Ovary (tissue), 9 donors: Measurements from ENCODE around the gene PTPRN2. TPM values are rescaled to one million over a fixed set of nuclear protein-coding genes. Genes with fewer than 3 reads are reported as not detected.

Source experiments
- DNase-seq, 5 donors: peaks; one replicate each; pipeline ENCODE4 v3.0.0-alpha.2; 2019 to 2020
- H3K27ac ChIP-seq, 2 donors: fragments of 200-600 bp; one replicate each; pipeline versions ENCODE4 v1.5.1 to v1.8.0; 2019 to 2022
- H3K27me3 ChIP-seq: fragments of 200-600 bp; one replicate; pipeline ENCODE4 v1.8.0; 2022
- H3K36me3 ChIP-seq: fragments of 200-600 bp; sonication (generic); one replicate; pipeline ENCODE4 v1.5.1; 2019
- H3K4me1 ChIP-seq: one replicate; pipeline ENCODE4 v1.8.1; 2013; ENCODE audit warnings: mild to moderate bottlenecking, moderate library complexity; ENCODE audit not compliant: insufficient read depth
- H3K4me3 ChIP-seq: fragments of 200-600 bp; sonication (generic); one replicate; pipeline ENCODE4 v1.5.1; 2017
- H3K9me3 ChIP-seq, 2 donors: fragments of 200-600 bp in 1 of 2; sonication (generic) in 1 of 2; one replicate each; pipeline versions ENCODE4 v1.5.1 to v1.8.1; 2013 to 2019; ENCODE audit warnings: mild to moderate bottlenecking in 1 of 2, moderate library complexity in 1 of 2
- EP300 ChIP-seq: sonication (generic); formaldehyde crosslinking; IDR thresholded peaks from one replicate; pipeline ENCODE4 v1.6.1; 2017; ENCODE audit warnings: antibody characterized with exemption
- POLR2A ChIP-seq: fragments of 450-650 bp; IDR thresholded peaks from one replicate; pipeline ENCODE4 v1.6.1; 2017; ENCODE audit warnings: antibody characterized with exemption, mild to moderate bottlenecking, moderate library complexity
- WGBS, 3 donors: extraction: QIAGEN DNeasy Blood & Tissue Kit in 1 of 3; methylation state at CpG; one replicate each; pipeline versions ENCODE4 v1.1.5 to v1.1.7; 2013 to 2017; 5-methylcytosine and 5-hydroxymethylcytosine counted together
- intact Hi-C, 4 donors: fragments of 100-400 bp; cut with DNase I; formaldehyde crosslinking; loops; one replicate each; pipeline versions ENCODE4 v1.11.0 to v1.15.1; 2022 to 2023
- polyA plus RNA-seq, 2 donors: library from polyadenylated mRNA; stranded (reverse); fragments of 200-250 nt in 1 of 2; fragments of 350-450 nt in 1 of 2; fragmentation: Illumina TruSeq in 1 of 2; extraction: RNeasy Lipid Tissue Mini Kit (QIAGEN cat#74804) in 1 of 2; gene quantifications; one replicate each; pipeline ENCODE4 v1.2.3, GENCODE V29; 2013 to 2014
- total RNA-seq, 7 donors: library from RNA; depleted of rRNA in 2 of 7; stranded (reverse); fragments of >200 nt in 2 of 7; fragmentation: NEBNext Ultra II Directional in 3 of 7; extraction: Animal tissue kit (Norgen Biotek cat#: 25700) in 3 of 7; gene quantifications; one replicate each; pipeline versions ENCODE4 v1.1.0 to v1.2.4, GENCODE V29; 2016 to 2023
- TF ChIP-seq, protein P1 (sequence below), 3 donors: fragments of 450-650 bp in 2 of 3; fragments of 200-600 bp in 1 of 3; IDR thresholded peaks; one replicate each; pipeline versions ENCODE4 v1.5.1 to v1.8.0; 2016 to 2022; ENCODE audit warnings: antibody characterized with exemption in 3 of 3, mild to moderate bottlenecking in 1 of 3
- donor health status: DM: no; HTN: no; CAD: no; lungs with moderate emphysema.
- donor health status: DM: no; HTN: no; CAD: no.
- donor health status: Bipolar disorder and iron deficiency.
- donor health status: DM: yes; HTN: yes; CAD: no.
- donor health status: DM: no; HTN: no; CAD: no.
- donor health status: DM: yes; HTN: yes; CAD: no.

Gene PTPRN2
- total and polyA plus RNA-seq, 9 donors: 3.5 to 11.1 (median 5.9) TPM

DNA sequence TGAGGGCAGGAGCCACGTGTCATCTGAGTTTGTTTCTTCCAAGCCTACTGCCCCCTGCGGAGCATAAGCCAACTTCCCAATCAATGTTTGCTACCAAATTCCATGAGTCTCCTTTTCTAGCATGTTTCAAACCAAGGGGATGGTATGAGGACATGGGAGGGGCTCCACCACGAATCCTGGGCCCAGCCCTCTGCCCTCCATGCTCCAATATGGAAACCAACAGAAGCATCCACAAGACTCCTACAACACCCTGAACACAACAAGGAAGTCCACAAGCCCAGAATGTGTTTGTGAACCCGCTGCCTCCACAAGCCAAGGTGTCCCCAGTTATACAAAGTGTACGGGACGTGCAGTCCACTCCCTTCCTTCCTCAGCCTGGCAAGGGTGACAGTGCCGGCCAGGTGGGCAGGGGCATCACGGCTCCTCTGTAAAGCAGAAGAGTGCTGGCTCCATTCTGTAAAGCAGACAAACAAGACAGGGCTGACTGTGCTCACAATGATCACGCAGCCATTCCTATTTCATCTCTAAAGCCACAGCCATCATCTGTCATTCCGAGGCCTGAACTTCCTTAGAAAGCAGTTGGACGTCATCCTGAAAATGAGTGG, 466.1 kb downstream of the PTPRN2 start:
- Histone ChIP-seq H3K4me1 (no peaks in the 10 kb centered on the region), H3K27ac (no peak overlapping the region), H3K4me3 (no peak overlapping the region), H3K36me3 (no peaks in the 10 kb centered on the region), H3K27me3 (no peaks in the 10 kb centered on the region), H3K9me3 (no peaks in the 10 kb centered on the region)
- intact Hi-C loops: no loop called here
- no peak for DNase-seq
- WGBS, 3 donors: 71 to 79% (median 72%) methylated on average over 11 of the region's 11 CpGs
- TF ChIP-seq EP300: no peak
- TF ChIP-seq POLR2A: no peak
- TF ChIP-seq, protein P1, sequence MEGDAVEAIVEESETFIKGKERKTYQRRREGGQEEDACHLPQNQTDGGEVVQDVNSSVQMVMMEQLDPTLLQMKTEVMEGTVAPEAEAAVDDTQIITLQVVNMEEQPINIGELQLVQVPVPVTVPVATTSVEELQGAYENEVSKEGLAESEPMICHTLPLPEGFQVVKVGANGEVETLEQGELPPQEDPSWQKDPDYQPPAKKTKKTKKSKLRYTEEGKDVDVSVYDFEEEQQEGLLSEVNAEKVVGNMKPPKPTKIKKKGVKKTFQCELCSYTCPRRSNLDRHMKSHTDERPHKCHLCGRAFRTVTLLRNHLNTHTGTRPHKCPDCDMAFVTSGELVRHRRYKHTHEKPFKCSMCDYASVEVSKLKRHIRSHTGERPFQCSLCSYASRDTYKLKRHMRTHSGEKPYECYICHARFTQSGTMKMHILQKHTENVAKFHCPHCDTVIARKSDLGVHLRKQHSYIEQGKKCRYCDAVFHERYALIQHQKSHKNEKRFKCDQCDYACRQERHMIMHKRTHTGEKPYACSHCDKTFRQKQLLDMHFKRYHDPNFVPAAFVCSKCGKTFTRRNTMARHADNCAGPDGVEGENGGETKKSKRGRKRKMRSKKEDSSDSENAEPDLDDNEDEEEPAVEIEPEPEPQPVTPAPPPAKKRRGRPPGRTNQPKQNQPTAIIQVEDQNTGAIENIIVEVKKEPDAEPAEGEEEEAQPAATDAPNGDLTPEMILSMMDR (IDR thresholded peaks at IDR 0.05): no peak

- no peak for DNase-seq
- no peaks in the 10 kb centered on the region for H3K9me3 ChIP-seq
- TF ChIP-seq EP300: no peak
- TF ChIP-seq, protein P1 (IDR thresholded peaks at IDR 0.05): no peak
- no peak overlapping the region for H3K27ac ChIP-seq
- 17 to 58% (median 29%) methylated on average over 6 of the region's 6 CpGs for WGBS, 3 donors
- no peaks in the 10 kb centered on the region for H3K36me3 ChIP-seq
- H3K27me3 ChIP-seq: no peaks in the 10 kb centered on the region
- intact Hi-C loops: no loop called here
- no peak overlapping the region for H3K4me3 ChIP-seq
- H3K4me1 ChIP-seq: no peaks in the 10 kb centered on the region
Observed at GRCh38 chr7:158120716-158121115, 466.9 kb downstream of the PTPRN2 start.

DNA sequence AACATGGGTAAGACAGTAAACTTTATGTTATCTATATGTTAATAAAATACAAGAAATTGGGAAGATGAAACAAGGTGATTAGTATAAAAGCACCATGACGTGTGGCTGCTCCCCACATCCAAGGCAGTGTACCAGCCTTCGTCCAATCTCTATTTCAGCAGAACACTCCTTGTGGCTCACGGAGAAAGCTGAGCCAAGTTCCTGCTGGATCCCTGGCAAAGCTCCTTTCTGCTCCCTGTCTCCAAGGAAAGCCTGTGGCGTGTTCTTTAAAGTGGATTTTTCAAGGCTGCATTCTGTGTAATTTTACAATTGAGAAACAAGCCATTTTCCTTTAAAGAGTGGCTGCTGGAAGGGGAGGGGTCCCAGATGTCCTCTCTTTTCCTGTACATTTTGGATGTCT, 467.3 kb downstream of the PTPRN2 start:
- TF ChIP-seq POLR2A: no peak
- TF ChIP-seq, protein P1 (IDR thresholded peaks at IDR 0.05): no peak
- no peak for TF ChIP-seq EP300
- H3K4me3 ChIP-seq: no peak overlapping the region
- DNase-seq: no peak
- no peak overlapping the region for H3K27ac ChIP-seq
- H3K4me1 ChIP-seq: no peaks in the 10 kb centered on the region
- WGBS, 3 donors: 26 to 66% (median 37%) methylated on average over 4 of the region's 4 CpGs
- H3K27me3 ChIP-seq: no peaks in the 10 kb centered on the region
- no peaks in the 10 kb centered on the region for H3K36me3 ChIP-seq
- no peaks in the 10 kb centered on the region for H3K9me3 ChIP-seq
- intact Hi-C loops: no loop called here

DNA sequence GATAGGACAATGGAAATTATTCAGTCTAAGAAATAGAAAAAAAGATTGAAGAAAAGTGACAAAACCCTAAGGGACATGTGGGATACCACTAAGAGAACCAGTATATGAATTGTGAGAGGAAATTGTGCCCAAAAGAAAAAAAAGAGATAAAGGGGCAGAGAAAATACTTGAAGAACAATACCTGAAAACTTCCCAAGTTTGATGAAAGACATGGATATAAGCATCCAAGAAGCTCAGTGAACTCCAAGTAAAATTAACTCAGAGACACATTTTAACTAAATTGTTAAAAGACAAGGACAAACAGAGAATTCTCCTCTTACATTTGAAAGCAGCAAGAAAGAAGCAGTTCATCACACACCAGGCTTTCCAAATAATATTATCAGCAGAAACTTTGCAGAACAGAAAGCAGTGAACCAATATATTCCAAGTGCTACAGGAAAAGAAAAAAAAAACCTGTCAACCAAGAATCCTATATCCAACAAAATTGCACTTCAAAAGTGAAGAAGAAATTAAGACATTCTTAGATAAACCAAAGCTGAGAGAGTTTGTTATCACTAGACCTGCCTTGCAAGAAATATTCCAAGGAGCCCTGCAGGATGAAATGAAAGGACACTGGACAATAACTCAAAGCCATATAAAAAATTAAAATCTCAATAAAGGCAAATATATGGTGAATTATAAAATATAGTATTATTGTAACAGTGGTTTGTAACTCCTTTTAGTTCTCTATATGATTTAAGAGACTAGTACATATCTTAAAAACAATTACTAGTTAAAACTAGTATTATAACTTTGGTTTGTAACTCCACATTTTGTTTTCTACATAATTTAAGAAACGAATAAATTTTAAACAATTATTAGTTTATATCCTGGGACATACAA, 470.0 kb downstream of the PTPRN2 start:
- Histone ChIP-seq H3K27ac (no peak overlapping the region), H3K9me3 (peaks cover 0 to 3% of the 10 kb centered on the region in 2 donors), H3K36me3 (no peaks in the 10 kb centered on the region), H3K27me3 (no peaks in the 10 kb centered on the region), H3K4me3 (no peak overlapping the region), H3K4me1 (no peaks in the 10 kb centered on the region)
- no peak for TF ChIP-seq POLR2A
- TF ChIP-seq, protein P1 (IDR thresholded peaks at IDR 0.05): no peak
- intact Hi-C loops: no loop called here
- 65 to 89% (median 76%) methylated on average over 1 of the region's 1 CpG for WGBS, 3 donors
- no peak for DNase-seq
